Tibial nerve (tissue), 4 donors: ENCODE data around the gene PTPRM.

Experiments
- EP300 ChIP-seq, 2 donors: sonication (generic); formaldehyde crosslinking; IDR thresholded peaks; one replicate each; pipeline ENCODE4 v1.6.1; 2017; ENCODE audit warnings: antibody characterized with exemption in 2 of 2, mild to moderate bottlenecking in 1 of 2
- POLR2A ChIP-seq, 2 donors: fragments of 450-650 bp; IDR thresholded peaks; one replicate each; pipeline ENCODE4 v1.6.1; 2017; ENCODE audit warnings: antibody characterized with exemption in 2 of 2, mild to moderate bottlenecking in 2 of 2, moderate library complexity in 2 of 2
- TF ChIP-seq, protein P1 (sequence below), 5 experiments: fragments of 200-600 bp in 3 of 5; fragments of 450-650 bp in 2 of 5; sonication (generic) in 3 of 5; IDR thresholded peaks; one replicate each; pipeline ENCODE4 v1.5.1; 2016 to 2019; ENCODE audit warnings: antibody characterized with exemption in 5 of 5, mild to moderate bottlenecking in 3 of 5, moderate library complexity in 2 of 5

- TF ChIP-seq POLR2A (IDR thresholded peaks at IDR 0.05) (no peak), EP300 (IDR thresholded peaks at IDR 0.05) (no peak)
- TF ChIP-seq, protein P1, sequence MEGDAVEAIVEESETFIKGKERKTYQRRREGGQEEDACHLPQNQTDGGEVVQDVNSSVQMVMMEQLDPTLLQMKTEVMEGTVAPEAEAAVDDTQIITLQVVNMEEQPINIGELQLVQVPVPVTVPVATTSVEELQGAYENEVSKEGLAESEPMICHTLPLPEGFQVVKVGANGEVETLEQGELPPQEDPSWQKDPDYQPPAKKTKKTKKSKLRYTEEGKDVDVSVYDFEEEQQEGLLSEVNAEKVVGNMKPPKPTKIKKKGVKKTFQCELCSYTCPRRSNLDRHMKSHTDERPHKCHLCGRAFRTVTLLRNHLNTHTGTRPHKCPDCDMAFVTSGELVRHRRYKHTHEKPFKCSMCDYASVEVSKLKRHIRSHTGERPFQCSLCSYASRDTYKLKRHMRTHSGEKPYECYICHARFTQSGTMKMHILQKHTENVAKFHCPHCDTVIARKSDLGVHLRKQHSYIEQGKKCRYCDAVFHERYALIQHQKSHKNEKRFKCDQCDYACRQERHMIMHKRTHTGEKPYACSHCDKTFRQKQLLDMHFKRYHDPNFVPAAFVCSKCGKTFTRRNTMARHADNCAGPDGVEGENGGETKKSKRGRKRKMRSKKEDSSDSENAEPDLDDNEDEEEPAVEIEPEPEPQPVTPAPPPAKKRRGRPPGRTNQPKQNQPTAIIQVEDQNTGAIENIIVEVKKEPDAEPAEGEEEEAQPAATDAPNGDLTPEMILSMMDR (IDR thresholded peaks at IDR 0.05), result no peak
These were observed 482.0 kb downstream of the PTPRM start for GRCh38 chr18:8049147-8049546.
